HCT116 (cell line): ENCODE measurements around the gene CNTN2. TPM values are rescaled to one million over a fixed set of nuclear protein-coding genes. Genes with fewer than 3 reads are reported as not detected.

ENCODE experiments used
- ATAC-seq: fragments of 200-7000 bp; cut with Tn5 transposase; 2 replicates; pipeline ENCODE4 v1.9.1; 2020; ENCODE audit warnings: mild to moderate bottlenecking, moderate library complexity
- BruUV-seq: library from RNA; stranded (reverse); fragments of 400-500 nt; replicated peaks from 2 replicates; lab custom pipeline; 2021; lab: Mats Ljungman, UMichigan
- CTCF ChIA-PET: fragments of 300-600 bp; sonication (Branson Sonifier 250); formaldehyde crosslinking; loops from one replicate; lab custom pipeline; 2021; ENCODE audit warnings: antibody characterized with exemption; lab: Charles Lee
- POLR2A ChIA-PET: fragments of 300-600, 350-600 bp; sonication (Branson Sonifier 250); formaldehyde crosslinking; loops from one replicate; lab custom pipeline; 2021; ENCODE audit warnings: antibody characterized with exemption; lab: Charles Lee
- RAD21 ChIA-PET, 2 experiments: fragments of 300-600 bp; sonication (Branson Sonifier 250); formaldehyde crosslinking; loops; one replicate each; lab custom pipeline; 2023; ENCODE audit warnings: low total read pairs in 2 of 2; ENCODE audit not compliant: uncharacterized antibody in 2 of 2, unreplicated experiment in 2 of 2, low non-redundant PET in 1 of 2; lab: Charles Lee
- DNase-seq: peaks from one replicate; pipeline ENCODE4 v3.0.0-alpha.2; 2010; ENCODE audit warnings: low read depth, low spot score
- H2AFZ ChIP-seq: fragments of 200-600 bp; shearing (Covaris generic), sonication (generic); 2 replicates; pipeline ENCODE4 v1.6.1; 2017; ENCODE audit warnings: low read depth, mixed run types, mixed read lengths, antibody characterized with exemption, low read length; ENCODE audit not compliant: poor library complexity, severe bottlenecking
- H3K27ac ChIP-seq: 2 replicates; pipeline ENCODE4 v1.5.1; 2012; ENCODE audit warnings: low read depth, low read length
- H3K27me3 ChIP-seq: fragments of 200-600 bp; sonication (generic); 2 replicates; pipeline ENCODE4 v1.6.1; 2016; ENCODE audit warnings: mixed run types, low read length, mixed read lengths; ENCODE audit not compliant: insufficient read depth
- H3K36me3 ChIP-seq, 2 experiments: fragments of 200-500 bp in 1 of 2; fragments of 200-600 bp in 1 of 2; sonication (Bioruptor generic) in 1 of 2; sonication (generic) in 1 of 2; 2 replicates each; pipeline versions ENCODE4 v1.5.1 to v1.6.1; 2014 to 2016; ENCODE audit warnings: low read length in 2 of 2, inconsistent platforms in 1 of 2, mixed read lengths in 1 of 2, mixed run types in 1 of 2; ENCODE audit not compliant: insufficient read depth in 2 of 2, control insufficient read depth in 1 of 2
- H3K4me1 ChIP-seq, 2 experiments: fragments of 200-600 bp in 1 of 2; sonication (generic) in 1 of 2; 2 replicates each; pipeline versions ENCODE4 v1.5.1 to v1.6.1; 2012 to 2017; ENCODE audit warnings: low read length in 2 of 2, inconsistent platforms in 1 of 2, mild to moderate bottlenecking in 1 of 2, mixed read lengths in 1 of 2, mixed run types in 1 of 2, moderate library complexity in 1 of 2; ENCODE audit not compliant: insufficient read depth in 2 of 2, control insufficient read depth in 1 of 2
- H3K4me2 ChIP-seq: fragments of 200-600 bp; sonication (generic); 2 replicates; pipeline ENCODE4 v1.6.1; 2017; ENCODE audit warnings: mixed run types, low read length, mixed read lengths
- H3K4me3 ChIP-seq, 2 experiments: fragments of 200-600 bp in 1 of 2; sonication (generic) in 1 of 2; replicated peaks in 1 of 2; 2 replicates each; pipeline ENCODE4 v1.5.1; 2011 to 2016; ENCODE audit warnings: low read length in 2 of 2, control low read depth in 1 of 2, low read depth in 1 of 2, mild to moderate bottlenecking in 1 of 2, mixed read lengths in 1 of 2, mixed run types in 1 of 2
- H3K79me2 ChIP-seq: fragments of 200-600 bp; sonication (generic); 2 replicates; pipeline ENCODE4 v1.6.1; 2017; ENCODE audit warnings: mild to moderate bottlenecking, mixed run types, low read length, moderate library complexity, mixed read lengths; ENCODE audit not compliant: insufficient read depth
- H3K9ac ChIP-seq: fragments of 200-600 bp; sonication (generic); 2 replicates; pipeline ENCODE4 v1.6.1; 2016; ENCODE audit warnings: low read length, mixed read lengths
- H3K9me2 ChIP-seq: fragments of 200-600 bp; sonication (generic), shearing (Covaris generic); 2 replicates; pipeline ENCODE4 v1.6.1; 2017; ENCODE audit warnings: mixed run types, mild to moderate bottlenecking, moderate library complexity; ENCODE audit not compliant: insufficient read depth
- H3K9me3 ChIP-seq, 2 experiments: fragments of 200-500 bp in 1 of 2; fragments of 200-600 bp in 1 of 2; sonication (Bioruptor generic) in 1 of 2; sonication (generic) in 1 of 2; 2 replicates each; pipeline ENCODE4 v1.6.1; 2014 to 2017; ENCODE audit warnings: low read length in 2 of 2, mixed read lengths in 2 of 2, inconsistent platforms in 1 of 2, low read depth in 1 of 2, mild to moderate bottlenecking in 1 of 2, mixed run types in 1 of 2, moderate library complexity in 1 of 2; ENCODE audit not compliant: control insufficient read depth in 1 of 2, insufficient read depth in 1 of 2
- H4K20me1 ChIP-seq: fragments of 200-600 bp; sonication (generic), shearing (Covaris generic); 2 replicates; pipeline ENCODE4 v1.6.1; 2017; ENCODE audit warnings: mixed run types, mild to moderate bottlenecking, moderate library complexity; ENCODE audit not compliant: insufficient read depth
- CBX3 ChIP-seq: IDR thresholded peaks from 2 replicates; pipeline ENCODE4 v1.6.1; 2012; ENCODE audit warnings: low read depth
- CEBPB ChIP-seq: IDR thresholded peaks from 2 replicates; pipeline ENCODE4 v1.6.1; 2012; ENCODE audit warnings: low read depth
- ELF1 ChIP-seq: IDR thresholded peaks from 2 replicates; pipeline ENCODE4 v1.6.1; 2012; ENCODE audit warnings: low read depth, borderline replicate concordance
- FOSL1 ChIP-seq: IDR thresholded peaks from 2 replicates; pipeline ENCODE4 v1.6.1; 2012; ENCODE audit warnings: low read depth
- JUND ChIP-seq: IDR thresholded peaks from 2 replicates; pipeline ENCODE4 v1.6.1; 2012
- MAX ChIP-seq: IDR thresholded peaks from 2 replicates; pipeline ENCODE4 v1.6.1; 2012
- POLR2A ChIP-seq: IDR thresholded peaks from 2 replicates; pipeline ENCODE4 v1.7.0; 2011; ENCODE audit warnings: borderline replicate concordance; ENCODE audit not compliant: insufficient read depth, insufficient read length; ENCODE audit errors: extremely low read depth
- RAD21 ChIP-seq: IDR thresholded peaks from 2 replicates; pipeline ENCODE4 v1.6.1; 2012; ENCODE audit warnings: low read depth, mild to moderate bottlenecking
- SP1 ChIP-seq: IDR thresholded peaks from 2 replicates; pipeline ENCODE4 v1.6.1; 2012; ENCODE audit warnings: low read depth
- TCF7L2 ChIP-seq: IDR thresholded peaks from 2 replicates; pipeline ENCODE4 v1.7.0; 2011; ENCODE audit warnings: borderline replicate concordance, inconsistent platforms; ENCODE audit not compliant: insufficient read depth, insufficient read length; ENCODE audit errors: extremely low read depth
- YY1 ChIP-seq: IDR thresholded peaks from 2 replicates; pipeline ENCODE4 v1.6.1; 2011; ENCODE audit warnings: low read length, low read depth, moderate library complexity, mild to moderate bottlenecking; ENCODE audit not compliant: insufficient replicate concordance; ENCODE audit errors: extremely low read depth
- ZBTB33 ChIP-seq: IDR thresholded peaks from 2 replicates; pipeline ENCODE4 v1.6.1; 2011; ENCODE audit warnings: mild to moderate bottlenecking, low read length, moderate library complexity; ENCODE audit not compliant: insufficient replicate concordance; ENCODE audit errors: extremely low read depth
- ZFX ChIP-seq: fragments of 450-650 bp; IDR thresholded peaks from 2 replicates; pipeline ENCODE4 v1.6.1; 2017
- ZNF274 ChIP-seq: fragments of 200-500 bp; sonication (Bioruptor generic); IDR thresholded peaks from 2 replicates; pipeline ENCODE4 v1.6.1; 2014; ENCODE audit warnings: mild to moderate bottlenecking, low read depth, low read length, inconsistent platforms
- intact Hi-C: fragments of 100-400 bp; cut with micrococcal nuclease; formaldehyde crosslinking; loops from 2 replicates; pipeline ENCODE4 v1.10.0; 2022
- total RNA-seq: library from RNA; stranded (reverse); gene quantifications from one replicate; pipeline ENCODE4 v1.2.1, GENCODE V29; 2021; ENCODE audit not compliant: unreplicated experiment
- TF ChIP-seq, protein P1 (sequence below): IDR thresholded peaks from 2 replicates; pipeline ENCODE4 v1.6.1; 2012
- TF ChIP-seq, protein P2 (sequence below), 3 experiments: fragments of 200-600 bp in 1 of 3; sonication (generic) in 1 of 3; IDR thresholded peaks in 2 of 3; conservative IDR thresholded peaks in 1 of 3; 2 replicates each; pipeline ENCODE4 v1.5.1; 2012 to 2017; ENCODE audit warnings: low read depth in 2 of 3, low read length in 2 of 3, antibody characterized with exemption in 1 of 3, borderline replicate concordance in 1 of 3, control low read depth in 1 of 3, mild to moderate bottlenecking in 1 of 3, mixed read lengths in 1 of 3, mixed run types in 1 of 3, moderate library complexity in 1 of 3; ENCODE audit not compliant: insufficient read depth in 1 of 3
- TF ChIP-seq, protein P3 (sequence below): IDR thresholded peaks from 2 replicates; pipeline ENCODE4 v1.6.1; 2012; ENCODE audit warnings: low read depth

Gene CNTN2
- total RNA-seq, 1 experiment from 2014 or later = 0.15 TPM

DNA sequence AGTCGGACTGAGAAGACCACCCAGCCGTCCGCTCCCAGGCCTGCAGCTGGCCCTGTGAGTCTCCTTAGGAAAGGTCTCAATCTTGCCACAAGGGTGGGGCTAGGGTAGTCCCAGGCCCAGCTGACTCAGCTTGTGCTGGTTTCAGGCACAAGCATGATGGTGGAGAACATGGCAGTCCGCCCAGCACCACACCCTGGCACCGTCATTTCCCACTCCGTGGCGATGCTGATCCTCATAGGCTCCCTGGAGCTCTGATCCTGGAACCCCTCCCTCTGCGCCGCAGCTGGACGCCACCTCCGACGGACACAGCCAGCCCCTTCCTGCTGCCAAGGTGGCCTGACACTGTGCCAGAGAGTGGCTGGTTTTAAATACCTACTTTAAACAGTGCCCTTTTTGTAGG is 30.5 kb downstream of the CNTN2 start:
- ChIA-PET RAD21 (no interaction called here), CTCF (interaction anchor here (0.8 to 1.4 kb wide), 2 partner anchors 10 to 12 kb away, joined by 3 to 6 read pairs; no protein-coding TSS in a partner anchor), POLR2A (no interaction called here)
- no peaks in the 10 kb centered on the region for H3K36me3 ChIP-seq
- ATAC-seq = no peak; the same call in 1 of the 2 replicates
- no TSS peak for BruUV-seq
- no peak for DNase-seq
- no peaks in the 10 kb centered on the region for H3K79me2 ChIP-seq
- intact Hi-C loops = no loop called here
- H3K9ac ChIP-seq = no peak overlapping the region
- H3K4me1 ChIP-seq = no peaks in the 10 kb centered on the region
- no peaks in the 10 kb centered on the region for H3K9me2 ChIP-seq
- H3K27me3 ChIP-seq = no peaks in the 10 kb centered on the region
- H3K27ac ChIP-seq = no peak overlapping the region
- H4K20me1 ChIP-seq = no peaks in the 10 kb centered on the region
- TF ChIP-seq CEBPB = no peak
- no peak for TF ChIP-seq SP1
- no peak for TF ChIP-seq RAD21
- TF ChIP-seq MAX = no peak
- no peak for TF ChIP-seq ZFX
- TF ChIP-seq, protein P1, sequence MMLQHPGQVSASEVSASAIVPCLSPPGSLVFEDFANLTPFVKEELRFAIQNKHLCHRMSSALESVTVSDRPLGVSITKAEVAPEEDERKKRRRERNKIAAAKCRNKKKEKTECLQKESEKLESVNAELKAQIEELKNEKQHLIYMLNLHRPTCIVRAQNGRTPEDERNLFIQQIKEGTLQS = no peak
- no peak for TF ChIP-seq CBX3
- TF ChIP-seq FOSL1 = no peak
- TF ChIP-seq, protein P2, sequence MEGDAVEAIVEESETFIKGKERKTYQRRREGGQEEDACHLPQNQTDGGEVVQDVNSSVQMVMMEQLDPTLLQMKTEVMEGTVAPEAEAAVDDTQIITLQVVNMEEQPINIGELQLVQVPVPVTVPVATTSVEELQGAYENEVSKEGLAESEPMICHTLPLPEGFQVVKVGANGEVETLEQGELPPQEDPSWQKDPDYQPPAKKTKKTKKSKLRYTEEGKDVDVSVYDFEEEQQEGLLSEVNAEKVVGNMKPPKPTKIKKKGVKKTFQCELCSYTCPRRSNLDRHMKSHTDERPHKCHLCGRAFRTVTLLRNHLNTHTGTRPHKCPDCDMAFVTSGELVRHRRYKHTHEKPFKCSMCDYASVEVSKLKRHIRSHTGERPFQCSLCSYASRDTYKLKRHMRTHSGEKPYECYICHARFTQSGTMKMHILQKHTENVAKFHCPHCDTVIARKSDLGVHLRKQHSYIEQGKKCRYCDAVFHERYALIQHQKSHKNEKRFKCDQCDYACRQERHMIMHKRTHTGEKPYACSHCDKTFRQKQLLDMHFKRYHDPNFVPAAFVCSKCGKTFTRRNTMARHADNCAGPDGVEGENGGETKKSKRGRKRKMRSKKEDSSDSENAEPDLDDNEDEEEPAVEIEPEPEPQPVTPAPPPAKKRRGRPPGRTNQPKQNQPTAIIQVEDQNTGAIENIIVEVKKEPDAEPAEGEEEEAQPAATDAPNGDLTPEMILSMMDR (IDR thresholded peaks at IDR 0.05 in 2 of 3, conservative IDR thresholded peaks at IDR 0.05 in 1 of 3; ENCODE audit: borderline replicate concordance in 1 of 3, insufficient read depth in 1 of 3, low read depth in 2 of 3, low read length in 2 of 3) = no peak
- TF ChIP-seq POLR2A = no peak
- no peak for TF ChIP-seq ZNF274
- no peak for TF ChIP-seq YY1
- no peak for TF ChIP-seq JUND
- TF ChIP-seq ELF1 = no peak
- TF ChIP-seq TCF7L2 = no peak
- TF ChIP-seq, protein P3, sequence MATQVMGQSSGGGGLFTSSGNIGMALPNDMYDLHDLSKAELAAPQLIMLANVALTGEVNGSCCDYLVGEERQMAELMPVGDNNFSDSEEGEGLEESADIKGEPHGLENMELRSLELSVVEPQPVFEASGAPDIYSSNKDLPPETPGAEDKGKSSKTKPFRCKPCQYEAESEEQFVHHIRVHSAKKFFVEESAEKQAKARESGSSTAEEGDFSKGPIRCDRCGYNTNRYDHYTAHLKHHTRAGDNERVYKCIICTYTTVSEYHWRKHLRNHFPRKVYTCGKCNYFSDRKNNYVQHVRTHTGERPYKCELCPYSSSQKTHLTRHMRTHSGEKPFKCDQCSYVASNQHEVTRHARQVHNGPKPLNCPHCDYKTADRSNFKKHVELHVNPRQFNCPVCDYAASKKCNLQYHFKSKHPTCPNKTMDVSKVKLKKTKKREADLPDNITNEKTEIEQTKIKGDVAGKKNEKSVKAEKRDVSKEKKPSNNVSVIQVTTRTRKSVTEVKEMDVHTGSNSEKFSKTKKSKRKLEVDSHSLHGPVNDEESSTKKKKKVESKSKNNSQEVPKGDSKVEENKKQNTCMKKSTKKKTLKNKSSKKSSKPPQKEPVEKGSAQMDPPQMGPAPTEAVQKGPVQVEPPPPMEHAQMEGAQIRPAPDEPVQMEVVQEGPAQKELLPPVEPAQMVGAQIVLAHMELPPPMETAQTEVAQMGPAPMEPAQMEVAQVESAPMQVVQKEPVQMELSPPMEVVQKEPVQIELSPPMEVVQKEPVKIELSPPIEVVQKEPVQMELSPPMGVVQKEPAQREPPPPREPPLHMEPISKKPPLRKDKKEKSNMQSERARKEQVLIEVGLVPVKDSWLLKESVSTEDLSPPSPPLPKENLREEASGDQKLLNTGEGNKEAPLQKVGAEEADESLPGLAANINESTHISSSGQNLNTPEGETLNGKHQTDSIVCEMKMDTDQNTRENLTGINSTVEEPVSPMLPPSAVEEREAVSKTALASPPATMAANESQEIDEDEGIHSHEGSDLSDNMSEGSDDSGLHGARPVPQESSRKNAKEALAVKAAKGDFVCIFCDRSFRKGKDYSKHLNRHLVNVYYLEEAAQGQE = no peak
- no peak for TF ChIP-seq ZBTB33
- H3K4me3 ChIP-seq = no peak overlapping the region
- H3K9me3 ChIP-seq = no peaks in the 10 kb centered on the region
- H2AFZ ChIP-seq = no peak overlapping the region
- no peak overlapping the region for H3K4me2 ChIP-seq
